GM12874 (cell line): Measurements from ENCODE around the gene REEP1.

Experiments
- TF ChIP-seq, protein P1 (sequence below): IDR thresholded peaks from 2 replicates; pipeline ENCODE4 v1.5.1; 2011; ENCODE audit warnings: low read depth, mild to moderate bottlenecking, control low read depth, low read length, moderate library complexity; ENCODE audit not compliant: insufficient read depth

REEP1 gene

DNA sequence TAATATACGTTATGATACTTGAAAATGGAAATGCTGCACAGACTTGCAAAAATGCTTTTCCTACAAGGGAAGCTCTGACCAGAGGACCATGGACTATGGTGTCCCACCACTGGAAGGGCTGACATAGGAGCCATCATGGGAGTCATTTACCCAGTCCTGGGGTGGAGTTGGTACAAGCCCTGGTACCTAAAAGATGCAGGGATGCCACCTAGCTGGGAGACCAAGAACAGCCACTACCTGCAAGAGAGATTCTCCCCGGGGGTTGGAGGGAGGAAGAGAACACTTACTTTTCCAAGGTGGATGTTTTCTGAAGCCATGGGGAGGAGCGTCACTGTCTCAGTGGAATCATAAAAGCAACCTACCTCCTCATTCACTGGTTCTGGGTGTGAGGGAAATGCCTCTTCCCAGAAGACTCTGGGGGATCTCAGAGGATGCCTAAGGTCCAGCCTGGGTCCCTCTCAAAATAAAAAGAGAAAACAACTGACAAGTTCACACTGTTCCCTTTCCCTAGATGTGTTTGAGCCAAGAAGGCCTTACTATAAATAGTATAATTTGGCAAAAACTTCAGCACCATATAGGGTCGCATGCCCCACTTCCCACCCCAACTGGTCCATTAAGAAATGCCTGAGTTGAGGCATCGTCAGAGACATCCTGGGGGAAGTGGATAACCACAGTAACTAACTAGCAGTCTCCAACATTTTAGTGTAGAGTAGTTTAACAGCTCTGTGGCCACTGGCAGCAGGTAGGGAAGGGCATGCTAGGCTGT is 39.9 kb downstream of the REEP1 start:
- TF ChIP-seq, protein P1, sequence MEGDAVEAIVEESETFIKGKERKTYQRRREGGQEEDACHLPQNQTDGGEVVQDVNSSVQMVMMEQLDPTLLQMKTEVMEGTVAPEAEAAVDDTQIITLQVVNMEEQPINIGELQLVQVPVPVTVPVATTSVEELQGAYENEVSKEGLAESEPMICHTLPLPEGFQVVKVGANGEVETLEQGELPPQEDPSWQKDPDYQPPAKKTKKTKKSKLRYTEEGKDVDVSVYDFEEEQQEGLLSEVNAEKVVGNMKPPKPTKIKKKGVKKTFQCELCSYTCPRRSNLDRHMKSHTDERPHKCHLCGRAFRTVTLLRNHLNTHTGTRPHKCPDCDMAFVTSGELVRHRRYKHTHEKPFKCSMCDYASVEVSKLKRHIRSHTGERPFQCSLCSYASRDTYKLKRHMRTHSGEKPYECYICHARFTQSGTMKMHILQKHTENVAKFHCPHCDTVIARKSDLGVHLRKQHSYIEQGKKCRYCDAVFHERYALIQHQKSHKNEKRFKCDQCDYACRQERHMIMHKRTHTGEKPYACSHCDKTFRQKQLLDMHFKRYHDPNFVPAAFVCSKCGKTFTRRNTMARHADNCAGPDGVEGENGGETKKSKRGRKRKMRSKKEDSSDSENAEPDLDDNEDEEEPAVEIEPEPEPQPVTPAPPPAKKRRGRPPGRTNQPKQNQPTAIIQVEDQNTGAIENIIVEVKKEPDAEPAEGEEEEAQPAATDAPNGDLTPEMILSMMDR, result peak; percentile 43; the same call in 1 of the 2 replicates

- TF ChIP-seq, protein P1, result no peak
Measured at GRCh38 chr2:86296947-86297346, 40.5 kb downstream of the REEP1 start.

- TF ChIP-seq, protein P1, result no peak
Measured at GRCh38 chr2:86295066-86295465, 42.4 kb downstream of the REEP1 start.

- TF ChIP-seq, protein P1, result no peak
Measured at GRCh38 chr2:86293612-86294011, 43.8 kb downstream of the REEP1 start.

DNA sequence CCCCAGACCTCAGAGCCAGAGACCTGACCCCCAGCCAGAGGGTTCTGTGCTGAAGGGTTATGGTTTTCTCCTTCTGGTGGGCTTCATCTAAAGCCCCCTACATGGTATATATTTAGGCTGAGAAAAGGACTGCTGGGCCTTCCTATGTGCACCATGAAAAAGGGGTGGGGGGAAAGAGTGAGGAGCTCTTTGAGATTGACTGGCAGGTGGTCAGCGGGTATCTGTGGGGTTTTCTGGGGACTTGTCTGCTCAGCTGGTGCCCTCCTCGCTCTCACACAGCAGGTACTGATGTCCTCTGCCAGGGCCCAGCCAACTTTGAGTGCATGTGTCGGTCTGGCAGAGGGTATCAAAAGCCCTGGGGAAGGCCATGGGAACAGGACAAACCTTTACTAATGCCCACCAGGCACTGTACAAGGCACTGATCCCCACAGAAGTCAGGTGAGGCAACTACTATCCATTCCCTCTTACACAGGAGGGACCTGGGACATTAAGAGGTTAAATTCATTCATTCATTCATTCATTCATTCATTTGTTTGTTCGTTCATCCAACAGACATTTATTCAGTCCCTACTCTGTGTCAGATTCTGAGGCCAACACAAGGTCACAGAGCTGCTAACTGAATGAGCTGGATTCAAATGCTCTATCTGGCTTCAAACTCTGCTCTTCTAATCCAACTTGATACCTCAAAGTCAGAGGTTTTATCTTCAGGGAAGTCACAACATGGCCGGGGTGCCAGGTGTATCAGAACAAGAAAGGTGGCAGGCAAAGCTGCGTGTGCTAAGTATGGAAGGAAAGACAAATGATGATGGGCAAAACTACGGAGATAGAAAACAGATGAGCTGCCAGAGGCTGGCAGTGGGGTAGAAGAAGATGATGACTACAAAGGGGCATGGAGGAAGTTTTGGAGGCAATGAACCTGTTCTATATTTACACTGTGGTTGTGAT is 44.6 kb downstream of the REEP1 start:
- TF ChIP-seq, protein P1, result no peak

DNA sequence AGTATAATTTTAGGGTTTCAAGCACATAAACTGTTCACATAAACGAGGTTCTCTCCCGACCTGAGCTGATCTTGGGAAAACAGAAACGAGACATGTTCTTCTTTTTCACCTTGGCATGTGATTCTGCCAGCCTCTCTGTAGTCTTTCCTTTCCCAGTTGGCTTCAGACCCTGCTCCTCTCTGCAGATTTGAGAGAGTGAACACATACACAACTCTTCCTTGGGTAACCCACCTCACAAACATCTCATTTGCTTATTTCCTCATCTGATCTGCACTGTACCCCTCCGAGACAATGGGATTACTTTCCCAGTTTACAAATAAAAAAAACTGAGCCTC is 46.1 kb downstream of the REEP1 start:
- TF ChIP-seq, protein P1, result no peak

GRCh38 chr2:86290596-86291327 is 46.7 kb downstream of the REEP1 start:
- TF ChIP-seq, protein P1, result no peak
